MM.1S (cell line): ENCODE results near the gene MUSK.

ENCODE experiments used
- DNase-seq: peaks from one replicate; pipeline ENCODE4 v3.0.0-alpha.2; 2015
- H2AFZ ChIP-seq: fragments of 300-600 bp; sonication (generic); 2 replicates; pipeline ENCODE4 v1.6.0; 2016; ENCODE audit warnings: antibody characterized with exemption, low read length
- H3F3A ChIP-seq: fragments of 300-600 bp; sonication (generic); 2 replicates; pipeline ENCODE4 v1.6.1; 2016; ENCODE audit warnings: mild to moderate bottlenecking, antibody characterized with exemption, low read length, moderate library complexity, mixed read lengths; ENCODE audit not compliant: insufficient read depth
- H3K27ac ChIP-seq: fragments of 300-600 bp; sonication (generic); 2 replicates; pipeline ENCODE4 v1.5.1; 2016; ENCODE audit warnings: mild to moderate bottlenecking, low read length
- H3K27me3 ChIP-seq: fragments of 300-600 bp; sonication (generic); replicated peaks from 2 replicates; pipeline ENCODE4 v1.6.0; 2016; ENCODE audit warnings: low read length; ENCODE audit not compliant: insufficient read depth
- H3K36me3 ChIP-seq: fragments of 300-600 bp; sonication (generic); replicated peaks from 2 replicates; pipeline ENCODE4 v1.6.1; 2016; ENCODE audit warnings: mild to moderate bottlenecking, low read length, mixed read lengths; ENCODE audit not compliant: insufficient read depth
- H3K4me1 ChIP-seq: fragments of 300-600 bp; sonication (generic); 2 replicates; pipeline ENCODE4 v1.6.1; 2016; ENCODE audit warnings: low read length, mixed read lengths
- H3K4me2 ChIP-seq: fragments of 300-600 bp; sonication (generic); 2 replicates; pipeline ENCODE4 v1.6.0; 2016; ENCODE audit warnings: low read depth, low read length
- H3K4me3 ChIP-seq: fragments of 300-600 bp; sonication (generic); 2 replicates; pipeline ENCODE4 v1.5.1; 2016; ENCODE audit warnings: low read length, mixed read lengths
- H3K79me2 ChIP-seq: fragments of 300-600 bp; sonication (generic); 2 replicates; pipeline ENCODE4 v1.6.1; 2016; ENCODE audit warnings: mixed run types, low read length, mixed read lengths
- H3K9ac ChIP-seq: fragments of 300-600 bp; sonication (generic); 2 replicates; pipeline ENCODE4 v1.6.1; 2016; ENCODE audit warnings: low read length, mixed read lengths
- H3K9me2 ChIP-seq: fragments of 300-600 bp; sonication (generic); replicated peaks from 2 replicates; pipeline ENCODE4 v1.6.1; 2016; ENCODE audit warnings: mild to moderate bottlenecking, low read length, mixed read lengths; ENCODE audit not compliant: insufficient read depth
- H3K9me3 ChIP-seq: fragments of 300-600 bp; sonication (generic); replicated peaks from 2 replicates; pipeline ENCODE4 v1.6.1; 2016; ENCODE audit warnings: mild to moderate bottlenecking, low read length, mixed read lengths; ENCODE audit not compliant: insufficient read depth
- H4K20me1 ChIP-seq: fragments of 300-600 bp; sonication (generic); 2 replicates; pipeline ENCODE4 v1.6.1; 2016; ENCODE audit warnings: mild to moderate bottlenecking, low read length, moderate library complexity, mixed read lengths; ENCODE audit not compliant: insufficient read depth
- CTCF ChIP-seq: fragments of 300-600 bp; sonication (generic); IDR thresholded peaks from 2 replicates; pipeline ENCODE4 v1.5.1; 2016; ENCODE audit warnings: antibody characterized with exemption, low read length, mixed read lengths
- EZH2 ChIP-seq: fragments of 300-600 bp; sonication (generic); optimal IDR thresholded peaks from 2 replicates; pipeline ENCODE3; 2017; ENCODE audit warnings: low read depth, mild to moderate bottlenecking, antibody characterized with exemption, low read length, mixed read lengths
- EZH2phosphoT487 ChIP-seq: fragments of 300-600 bp; sonication (generic); IDR thresholded peaks from 2 replicates; pipeline ENCODE4 v1.6.1; 2018; ENCODE audit warnings: antibody characterized with exemption, low read length

MUSK gene

GRCh38 chr9:110777876-110778215, 109.3 kb downstream of the MUSK start:
- no peaks in the 10 kb centered on the region for H3K9me3 ChIP-seq
- TF ChIP-seq EZH2: no peak
- no peak for TF ChIP-seq EZH2phosphoT487
- TF ChIP-seq CTCF: no peak
- no peaks in the 10 kb centered on the region for H3K27me3 ChIP-seq
- H2AFZ ChIP-seq: no peak overlapping the region
- no peaks in the 10 kb centered on the region for H3F3A ChIP-seq
- no peak overlapping the region for H3K4me2 ChIP-seq
- DNase-seq: no peak
- no peaks in the 10 kb centered on the region for H3K4me1 ChIP-seq
- no peaks in the 10 kb centered on the region for H3K79me2 ChIP-seq
- H4K20me1 ChIP-seq: no peaks in the 10 kb centered on the region
- H3K9me2 ChIP-seq: no peaks in the 10 kb centered on the region
- no peaks in the 10 kb centered on the region for H3K36me3 ChIP-seq
- no peak overlapping the region for H3K9ac ChIP-seq
- H3K4me3 ChIP-seq: no peak overlapping the region
- no peak overlapping the region for H3K27ac ChIP-seq

GRCh38 chr9:110782701-110783100, 114.1 kb downstream of the MUSK start:
- Histone ChIP-seq H3K79me2 (no peaks in the 10 kb centered on the region), H3K27ac (no peak overlapping the region), H3F3A (no peaks in the 10 kb centered on the region), H4K20me1 (no peaks in the 10 kb centered on the region), H3K9me2 (no peaks in the 10 kb centered on the region), H3K27me3 (no peaks in the 10 kb centered on the region), H3K4me3 (no peak overlapping the region), H3K9me3 (no peaks in the 10 kb centered on the region), H2AFZ (no peak overlapping the region), H3K4me2 (no peak overlapping the region), H3K9ac (no peak overlapping the region), H3K36me3 (no peaks in the 10 kb centered on the region), H3K4me1 (no peaks in the 10 kb centered on the region)
- TF ChIP-seq CTCF (no peak), EZH2phosphoT487 (no peak), EZH2 (no peak)
- no peak for DNase-seq

- Histone ChIP-seq H3K4me1 (no peaks in the 10 kb centered on the region), H3K79me2 (no peaks in the 10 kb centered on the region), H3K36me3 (no peaks in the 10 kb centered on the region), H4K20me1 (no peaks in the 10 kb centered on the region), H2AFZ (no peak overlapping the region), H3K9me3 (no peaks in the 10 kb centered on the region), H3K27ac (no peak overlapping the region), H3K9ac (no peak overlapping the region), H3K4me2 (no peak overlapping the region), H3K27me3 (no peaks in the 10 kb centered on the region), H3K4me3 (no peak overlapping the region), H3K9me2 (no peaks in the 10 kb centered on the region), H3F3A (no peaks in the 10 kb centered on the region)
- TF ChIP-seq EZH2phosphoT487: no peak
- TF ChIP-seq EZH2: no peak
- TF ChIP-seq CTCF: no peak
- no peak for DNase-seq
Observed at GRCh38 chr9:110784309-110784708, 115.7 kb downstream of the MUSK start.
